H1 (cell line): ENCODE measurements around the gene LACTB.

Source experiments
- CTCF ChIP-seq, 3 experiments: IDR thresholded peaks; 1 replicate in 2 of 3; 2 replicates in 1 of 3; pipeline versions ENCODE4 v1.5.1 to v1.6.1; 2011; ENCODE audit warnings: low read length in 3 of 3, mild to moderate bottlenecking in 3 of 3, inconsistent platforms in 2 of 3, low read depth in 1 of 3, moderate library complexity in 1 of 3; ENCODE audit not compliant: insufficient read depth in 1 of 3; ENCODE audit errors: control extremely low read depth in 1 of 3
- FOSL1 ChIP-seq: IDR thresholded peaks from 2 replicates; pipeline ENCODE4 v1.6.1; 2011; ENCODE audit warnings: mild to moderate bottlenecking, low read depth, low read length, moderate library complexity; ENCODE audit not compliant: insufficient read depth
- GABPA ChIP-seq: IDR thresholded peaks from 2 replicates; pipeline ENCODE4 v1.6.1; 2011; ENCODE audit warnings: mild to moderate bottlenecking, low read length, moderate library complexity, borderline replicate concordance; ENCODE audit not compliant: insufficient read depth
- JUND ChIP-seq: IDR thresholded peaks from 2 replicates; pipeline ENCODE4 v1.6.1; 2011; ENCODE audit warnings: mild to moderate bottlenecking, improper control_type of control experiment, low read length
- POLR2A ChIP-seq, 2 experiments: IDR thresholded peaks; 1 replicate in 1 of 2; 2 replicates in 1 of 2; pipeline ENCODE4 v1.6.1; 2011; ENCODE audit warnings: low read depth in 2 of 2, low read length in 2 of 2, mild to moderate bottlenecking in 2 of 2; ENCODE audit errors: control extremely low read depth in 1 of 2
- POLR2AphosphoS5 ChIP-seq: IDR thresholded peaks from 2 replicates; pipeline ENCODE4 v1.6.1; 2011; ENCODE audit warnings: low read depth, low read length
- POU5F1 ChIP-seq: IDR thresholded peaks from 2 replicates; pipeline ENCODE4 v1.6.1; 2011; ENCODE audit warnings: low read depth, mild to moderate bottlenecking, low read length, moderate library complexity
- USF2 ChIP-seq: IDR thresholded peaks from 2 replicates; pipeline ENCODE4 v1.6.1; 2011; ENCODE audit warnings: low read length, improper control_type of control experiment

- TF ChIP-seq CTCF (IDR thresholded peaks at IDR 0.05; ENCODE audit: control extremely low read depth in 1 of 3, insufficient read depth in 1 of 3, low read depth in 1 of 3, low read length in 3 of 3) (no peak), POLR2AphosphoS5 (no peak), USF2 (no peak), JUND (no peak), FOSL1 (no peak), POU5F1 (no peak), GABPA (no peak), POLR2A (IDR thresholded peaks at IDR 0.05; ENCODE audit: control extremely low read depth in 1 of 2, low read depth in 2 of 2, low read length in 2 of 2) (peak in 1 of 2 experiments; percentile 51; a peak in 1 of 3 replicates)
Observed at GRCh38 chr15:63075984-63076713, 45.5 kb upstream of the LACTB start.
